Islet of Langerhans (tissue), 1 donor: ENCODE data around the gene CDK15.

ENCODE experiments used
- FAIRE-seq: peaks from one replicate; lab custom pipeline; 2011; peaks lifted over from hg19 to GRCh38; lab: Jason Lieb, UNC

CDK15 gene

GRCh38 chr2:201872591-201872990 lies 66.3 kb downstream of the CDK15 start:
- FAIRE-seq: no peak

GRCh38 chr2:201879996-201880395 lies 73.7 kb downstream of the CDK15 start:
- FAIRE-seq: no peak

GRCh38 chr2:201880579-201880978 lies 74.2 kb downstream of the CDK15 start:
- no peak for FAIRE-seq

GRCh38 chr2:201880993-201881611 lies 74.8 kb downstream of the CDK15 start:
- FAIRE-seq: no peak

GRCh38 chr2:201881741-201882140 lies 75.4 kb downstream of the CDK15 start:
- FAIRE-seq: no peak

GRCh38 chr2:201882353-201883090 lies 76.2 kb downstream of the CDK15 start:
- no peak for FAIRE-seq

- no peak for FAIRE-seq
These were observed 77.5 kb downstream of the CDK15 start for GRCh38 chr2:201883606-201884369.

GRCh38 chr2:201886504-201886903 lies 80.2 kb downstream of the CDK15 start:
- no peak for FAIRE-seq

GRCh38 chr2:201887773-201888425 lies 81.6 kb downstream of the CDK15 start:
- FAIRE-seq: peak; percentile 64

GRCh38 chr2:201888426-201888800 lies 82.1 kb downstream of the CDK15 start:
- FAIRE-seq: no peak

- no peak for FAIRE-seq
These were observed 84.1 kb downstream of the CDK15 start for GRCh38 chr2:201890453-201890852.

- FAIRE-seq: no peak
These were observed 85.3 kb downstream of the CDK15 start for GRCh38 chr2:201891676-201892075.

- FAIRE-seq: no peak
These were observed 86.2 kb downstream of the CDK15 start for GRCh38 chr2:201892516-201892915.

- no peak for FAIRE-seq
These were observed 94.0 kb downstream of the CDK15 start for GRCh38 chr2:201900362-201900761.

- no peak for FAIRE-seq
These were observed 95.4 kb downstream of the CDK15 start for GRCh38 chr2:201901786-201902185.

GRCh38 chr2:201904538-201905420 lies 98.4 kb downstream of the CDK15 start:
- no peak for FAIRE-seq

- FAIRE-seq: no peak
These were observed 100.6 kb downstream of the CDK15 start for GRCh38 chr2:201906777-201907562.

GRCh38 chr2:201907563-201907881 lies 101.2 kb downstream of the CDK15 start:
- FAIRE-seq: no peak

GRCh38 chr2:201908901-201909300 lies 102.6 kb downstream of the CDK15 start:
- no peak for FAIRE-seq

- no peak for FAIRE-seq
These were observed 103.0 kb downstream of the CDK15 start for GRCh38 chr2:201909348-201909747.

- FAIRE-seq: no peak
These were observed 103.6 kb downstream of the CDK15 start for GRCh38 chr2:201909961-201910361.
